ENCODE results near the gene PIPOX.
"Not testable (repeated sequence)": the region's sequence is repeated elsewhere in the genome, so short reads cannot be mapped to it uniquely, and the experiment has no call there.

The PIPOX gene

DNA sequence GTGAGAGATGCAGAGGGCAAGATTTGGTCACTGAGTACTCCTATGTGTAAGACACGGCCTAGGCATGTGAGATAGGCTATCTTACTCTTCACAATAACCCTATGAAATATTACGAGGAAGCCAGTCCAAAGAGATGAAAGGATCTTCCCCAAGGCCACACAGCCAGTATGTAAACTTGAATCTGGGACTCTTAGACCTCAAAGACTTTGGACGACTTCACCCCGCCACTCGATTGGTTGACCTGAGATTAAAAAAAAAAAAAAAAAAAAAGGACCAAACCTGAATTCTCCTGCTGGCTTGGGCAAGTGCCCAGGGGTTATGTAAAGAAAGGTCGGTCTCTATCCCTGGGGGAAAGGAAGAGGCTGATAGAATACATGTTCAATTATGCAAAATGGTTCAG, 33.1 kb downstream of the PIPOX start:
- no peak for FAIRE-seq
- no peak for DNase-seq (ENCODE audit: low spot score)

DNA sequence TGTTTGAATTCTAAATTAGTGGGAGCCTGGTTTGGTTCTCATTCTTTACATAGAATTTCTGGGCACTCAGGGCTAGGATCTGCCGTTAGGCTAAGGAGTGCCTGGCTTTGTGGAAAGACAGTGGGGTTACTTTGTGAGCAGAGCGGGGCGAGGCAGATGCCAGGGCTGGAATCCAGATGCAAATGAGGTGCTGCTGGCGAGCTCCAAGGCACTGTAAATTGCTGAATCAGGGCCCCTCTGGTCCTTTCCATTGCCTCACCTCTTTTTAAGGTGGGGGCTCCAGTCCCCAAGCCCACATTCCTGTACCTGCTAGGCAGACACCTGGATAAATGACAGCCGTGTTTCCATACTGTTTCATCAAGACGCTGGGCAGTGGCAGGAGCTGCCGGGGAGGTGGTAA, 33.8 kb downstream of the PIPOX start:
- no peak for FAIRE-seq
- no peak for DNase-seq (ENCODE audit: low spot score)

DNA sequence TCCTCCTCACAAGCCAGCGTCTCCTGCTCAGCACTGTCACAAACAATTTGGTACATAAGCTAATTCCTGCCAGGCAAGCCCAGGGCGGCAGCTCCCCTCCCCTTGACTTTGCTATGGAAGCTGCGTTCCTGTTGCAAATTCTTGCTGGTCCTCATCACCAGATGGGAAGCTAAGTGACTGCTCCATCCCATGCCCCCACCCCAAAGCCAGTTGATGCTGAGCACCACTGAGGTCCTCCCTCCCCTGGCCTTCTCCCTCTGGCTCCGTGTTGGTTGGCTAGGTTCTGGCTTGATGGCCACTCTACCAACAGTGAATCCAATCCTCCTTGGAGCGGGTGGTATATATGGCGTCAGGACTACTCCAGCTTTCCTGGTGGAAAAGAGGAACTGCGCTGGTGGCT, 34.4 kb downstream of the PIPOX start:
- no peak for DNase-seq (ENCODE audit: low spot score)
- no peak for FAIRE-seq

DNA sequence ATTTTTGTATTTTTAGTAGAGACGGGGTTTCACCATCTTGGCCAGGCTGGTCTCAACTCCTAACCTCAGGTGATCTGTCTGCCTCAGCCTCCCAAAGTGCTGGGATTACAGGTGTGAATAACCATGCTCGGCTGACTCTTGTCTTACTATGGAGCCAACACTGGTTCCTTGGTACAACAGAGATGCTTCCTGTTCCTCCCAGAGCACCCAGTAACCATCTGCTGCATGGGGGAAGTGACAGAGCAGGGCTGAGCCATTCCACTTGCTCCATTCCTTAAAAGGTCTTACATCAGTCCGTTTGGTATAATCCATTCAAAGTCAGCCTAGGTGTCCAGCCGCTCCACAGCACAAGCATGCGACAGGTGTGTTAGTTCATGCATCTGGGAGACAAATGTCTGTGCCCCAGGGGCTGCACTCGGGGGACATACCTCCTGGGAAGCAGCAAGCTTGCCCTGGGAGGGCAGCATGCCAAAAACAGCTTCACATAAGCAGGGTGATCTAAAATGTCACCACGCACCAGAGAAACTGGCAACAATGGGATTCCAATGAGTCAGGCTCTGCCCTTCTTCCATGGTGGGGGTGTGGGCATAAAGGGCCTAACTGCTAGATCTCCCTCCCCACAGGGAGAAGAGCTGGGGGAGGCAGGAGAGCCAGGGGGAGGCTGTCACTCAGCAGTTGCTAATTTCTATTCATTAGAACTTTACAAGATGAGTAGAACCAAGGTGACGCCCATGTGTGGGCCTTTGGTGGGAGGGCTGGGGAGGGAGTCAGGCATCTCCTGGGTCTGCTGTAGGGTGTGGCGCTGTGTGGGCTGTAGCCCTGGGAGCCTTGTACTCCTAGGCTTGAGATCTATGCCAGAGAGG, 35.5 kb downstream of the PIPOX start:
- no peak for FAIRE-seq
- no peak for DNase-seq (ENCODE audit: low spot score)

DNA sequence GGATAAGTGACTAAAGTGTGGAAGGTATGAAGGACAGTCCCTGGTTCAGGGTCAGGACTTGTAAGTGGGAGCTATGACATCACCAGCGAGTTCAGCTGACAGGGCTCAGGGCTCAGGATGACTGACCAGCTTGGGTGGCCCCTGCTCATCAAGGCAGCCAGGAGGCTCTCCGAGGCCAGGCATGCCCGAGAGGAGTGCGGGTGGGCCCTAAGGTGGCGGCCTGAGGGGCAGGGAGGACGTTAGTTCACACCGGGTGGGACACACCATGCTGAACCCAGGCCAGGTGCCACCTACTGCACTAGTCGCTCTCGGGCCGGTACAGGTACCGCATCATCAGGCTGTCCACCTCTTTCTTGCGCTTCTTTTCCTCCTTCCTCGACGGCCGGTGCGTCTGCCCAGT, 36.5 kb downstream of the PIPOX start:
- DNase-seq (ENCODE audit: low spot score), result no peak

DNA sequence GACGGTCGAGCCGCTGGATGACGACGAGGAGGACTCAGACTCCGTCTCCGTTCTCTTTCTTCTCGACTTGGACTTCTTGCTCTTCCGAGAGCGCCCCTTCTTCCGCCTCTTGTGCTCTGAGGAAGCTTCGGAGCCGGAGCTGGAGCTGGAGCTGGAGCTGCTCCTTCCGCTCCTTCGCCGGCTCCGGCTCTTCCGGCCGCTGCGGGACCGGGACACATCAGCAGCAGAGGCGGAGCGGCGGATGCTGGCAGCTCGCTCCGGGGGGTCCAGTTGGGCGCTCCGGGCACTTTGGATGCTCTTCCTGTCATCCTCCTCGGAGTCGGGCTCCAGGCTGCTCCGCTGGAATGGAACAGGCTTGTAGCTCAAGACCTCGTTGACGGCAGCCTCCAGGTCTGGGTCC, 36.9 kb downstream of the PIPOX start:
- DNase-seq (ENCODE audit: low spot score) (no peak), FAIRE-seq (no peak)

More for the DNA sequence above, 36.5 kb downstream of the PIPOX start:
- FAIRE-seq, result no peak

DNA sequence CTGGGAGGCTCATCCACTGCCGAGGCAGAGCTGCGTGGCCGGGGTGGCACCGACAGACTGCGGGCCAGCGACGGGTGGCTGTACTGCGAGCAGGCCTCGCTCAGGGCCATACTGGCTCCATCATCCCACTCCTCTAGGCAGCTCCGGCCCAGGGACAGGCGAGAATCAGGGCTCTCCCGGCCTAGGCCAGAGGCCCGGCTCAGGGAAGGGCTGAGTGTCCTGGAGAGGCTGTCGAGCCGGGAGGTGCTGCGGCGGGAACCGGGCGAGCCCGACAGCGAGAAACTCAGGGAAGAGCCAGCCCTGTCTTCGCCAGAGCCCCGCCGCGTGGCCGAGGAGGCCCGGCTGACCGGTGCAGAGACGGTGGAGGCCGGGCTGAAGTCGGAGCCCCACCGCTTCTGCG, 37.4 kb downstream of the PIPOX start:
- DNase-seq (ENCODE audit: low spot score) (no peak), FAIRE-seq (no peak)

DNA sequence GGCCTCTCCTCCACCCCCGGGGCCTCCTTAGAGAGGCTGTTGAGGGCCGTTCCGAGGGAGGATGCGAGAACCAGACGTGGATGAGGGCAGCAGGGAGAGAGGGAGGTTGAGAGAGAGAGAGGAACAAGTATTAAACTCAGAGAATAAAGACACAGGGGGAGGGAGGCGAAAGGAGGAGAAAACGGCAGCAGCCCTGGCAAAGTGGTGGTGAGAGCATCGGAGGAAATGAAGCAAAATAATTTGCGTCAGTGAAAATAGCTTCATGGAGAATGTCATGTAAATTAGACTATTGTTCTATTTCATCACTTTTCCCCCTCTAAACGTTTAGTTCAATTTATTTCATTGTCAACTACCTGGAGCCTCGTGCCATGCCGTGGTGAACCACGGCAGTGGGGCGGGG, 38.0 kb downstream of the PIPOX start:
- DNase-seq (ENCODE audit: low spot score), result no peak

DNA sequence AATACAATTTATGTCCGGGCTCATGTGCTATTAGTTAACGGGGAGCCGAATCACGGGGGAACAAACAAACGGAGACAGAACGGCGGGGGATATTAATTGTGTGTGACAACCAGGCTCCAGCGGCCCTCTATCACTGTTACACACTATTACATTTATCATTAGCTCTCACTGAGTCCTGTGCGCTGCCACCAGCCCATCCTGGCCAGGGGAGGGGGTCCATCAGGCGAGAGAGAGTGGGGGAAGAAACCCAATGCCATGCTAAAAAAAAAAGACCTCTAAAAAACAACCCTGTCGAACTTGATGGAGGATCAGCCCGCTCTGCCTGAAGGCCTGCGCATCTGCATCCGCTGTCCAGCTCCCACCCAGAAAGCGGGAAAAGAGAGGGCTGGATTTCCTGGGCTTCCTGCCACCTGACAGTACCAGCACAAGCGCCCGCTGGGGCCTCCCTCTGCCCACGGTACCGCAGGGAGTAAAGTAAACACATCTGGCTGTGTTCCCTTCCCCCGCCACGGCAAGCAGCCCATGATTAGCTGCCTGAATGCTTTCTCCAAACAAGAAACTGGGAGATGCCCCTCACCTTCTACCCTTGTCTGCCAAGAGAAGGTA, 41.7 kb downstream of the PIPOX start:
- no peak for FAIRE-seq
- DNase-seq (ENCODE audit: low spot score), result no peak

More for the DNA sequence above, 38.0 kb downstream of the PIPOX start:
- no peak for FAIRE-seq

DNA sequence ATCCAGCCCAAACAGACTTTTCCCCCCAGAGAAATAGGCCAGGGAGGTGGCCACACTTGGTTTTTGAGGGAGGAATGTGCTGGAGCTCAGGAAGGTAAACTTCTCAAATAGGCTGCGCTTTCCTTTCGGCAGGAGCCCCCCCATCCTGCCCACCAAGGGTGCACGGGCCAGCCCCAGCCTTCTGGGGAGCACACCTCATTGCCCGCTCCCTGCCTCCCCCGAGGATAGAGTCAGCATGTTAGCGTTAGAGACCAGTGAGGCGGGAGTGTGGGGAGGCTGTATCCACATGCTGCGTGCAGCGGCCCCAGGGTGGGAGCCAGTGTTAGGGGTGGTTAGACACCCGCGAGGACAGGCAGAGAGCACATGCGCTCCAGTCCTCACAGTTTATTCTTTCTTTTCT, 42.3 kb downstream of the PIPOX start:
- FAIRE-seq (no peak), DNase-seq (ENCODE audit: low spot score) (no peak)

DNA sequence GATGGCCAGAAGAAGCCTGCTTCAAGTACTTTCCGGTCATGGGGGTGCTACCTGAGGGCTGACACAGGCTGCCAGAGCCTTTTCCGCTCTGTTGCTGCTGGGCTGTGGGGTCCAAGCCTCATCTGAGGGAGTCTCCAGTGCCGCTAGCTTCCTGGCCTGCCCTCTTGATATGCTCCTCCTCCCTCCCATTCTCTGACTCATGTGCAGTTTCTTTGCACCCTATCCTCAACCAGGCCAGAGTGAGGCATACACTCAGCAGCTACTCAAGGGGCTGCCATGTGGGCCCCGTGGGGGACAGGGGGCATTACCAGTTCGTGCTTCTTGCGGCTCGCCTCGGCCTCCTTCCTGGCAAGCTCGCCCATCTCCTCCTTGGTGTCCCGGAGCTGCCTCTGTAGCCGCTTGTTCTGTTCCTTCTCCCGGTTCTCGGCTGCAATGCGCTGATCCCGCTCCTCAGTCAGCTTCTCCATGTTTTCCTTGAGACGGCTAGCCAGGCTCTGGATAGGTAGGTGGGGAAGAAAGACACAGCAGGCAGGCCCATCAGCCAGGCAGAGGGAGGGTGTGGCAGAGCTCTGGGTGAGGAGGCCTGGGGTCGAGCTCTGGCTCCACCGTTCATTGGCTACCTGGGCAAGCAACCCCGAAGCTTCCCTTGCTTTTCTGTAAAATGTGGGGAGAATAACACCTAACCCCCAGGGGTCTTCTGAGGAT, 43.8 kb downstream of the PIPOX start:
- DNase-seq (ENCODE audit: low spot score) (no peak), FAIRE-seq (no peak)

DNA sequence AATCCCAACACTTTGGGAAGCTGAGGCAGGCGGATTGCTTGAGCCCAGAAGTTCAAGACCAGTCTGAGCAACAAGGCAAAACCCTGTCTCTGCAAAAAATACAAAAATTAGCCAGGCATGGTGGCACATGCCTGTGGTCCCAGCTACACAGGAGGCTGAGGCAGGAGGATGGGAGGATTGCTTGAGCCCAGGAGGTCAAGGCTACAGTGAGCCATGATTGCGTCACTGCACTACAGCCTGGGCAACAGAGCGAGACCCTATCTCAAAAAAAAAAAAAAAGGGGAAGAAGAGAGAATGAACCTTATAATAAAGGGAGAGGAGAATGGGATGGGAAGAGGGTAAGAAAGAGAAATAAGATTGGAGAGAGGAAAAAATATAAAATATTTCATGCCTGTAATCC, 45.8 kb downstream of the PIPOX start:
- FAIRE-seq, result not testable (repeated sequence)

DNA sequence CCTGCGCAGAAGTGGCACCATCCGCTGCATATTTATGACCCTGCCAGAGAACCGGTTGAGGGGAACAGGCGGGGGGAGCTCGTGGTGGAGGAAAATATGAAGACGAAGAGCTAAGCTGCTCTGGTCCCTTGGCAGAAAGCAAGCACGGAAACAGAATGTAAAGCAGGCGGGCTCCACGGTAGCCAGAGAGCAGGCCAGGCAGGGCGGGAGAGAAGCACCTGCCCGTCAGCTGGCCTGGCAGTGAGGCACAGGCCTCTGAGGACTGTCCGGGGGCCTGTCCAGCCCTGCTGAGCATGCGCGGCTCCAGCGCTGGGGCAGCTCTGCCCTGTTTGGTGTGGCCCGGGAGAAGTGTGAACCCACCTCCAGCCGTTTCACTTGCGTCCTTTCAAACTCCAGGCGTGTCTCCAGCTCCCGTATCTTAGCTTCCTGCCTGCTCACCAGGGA, 46.7 kb downstream of the PIPOX start:
- DNase-seq (ENCODE audit: low spot score) (no peak), FAIRE-seq (no peak)

More for the DNA sequence above, 45.8 kb downstream of the PIPOX start:
- not testable (repeated sequence) for DNase-seq (ENCODE audit: low spot score)

DNA sequence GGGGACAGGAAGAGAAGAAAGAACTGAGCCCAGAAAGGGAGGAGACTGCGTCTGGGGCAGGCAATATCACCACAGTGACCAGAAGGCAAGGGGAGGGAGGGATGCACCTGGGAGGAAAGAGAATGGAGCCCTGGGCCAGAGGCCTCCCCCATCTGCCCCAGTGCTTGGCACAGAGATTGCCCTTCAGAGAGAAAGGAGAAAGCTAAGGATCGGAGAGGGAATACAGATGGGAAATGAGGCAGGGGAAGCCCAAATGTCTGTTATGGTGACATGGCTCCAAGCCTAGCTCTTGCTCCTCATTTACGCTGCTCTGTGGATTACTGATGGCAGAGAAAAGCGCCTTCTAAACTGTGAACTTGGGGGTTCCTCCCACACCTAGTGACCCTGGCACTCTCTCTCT, 47.2 kb downstream of the PIPOX start:
- no peak for FAIRE-seq
- DNase-seq (ENCODE audit: low spot score), result no peak

DNA sequence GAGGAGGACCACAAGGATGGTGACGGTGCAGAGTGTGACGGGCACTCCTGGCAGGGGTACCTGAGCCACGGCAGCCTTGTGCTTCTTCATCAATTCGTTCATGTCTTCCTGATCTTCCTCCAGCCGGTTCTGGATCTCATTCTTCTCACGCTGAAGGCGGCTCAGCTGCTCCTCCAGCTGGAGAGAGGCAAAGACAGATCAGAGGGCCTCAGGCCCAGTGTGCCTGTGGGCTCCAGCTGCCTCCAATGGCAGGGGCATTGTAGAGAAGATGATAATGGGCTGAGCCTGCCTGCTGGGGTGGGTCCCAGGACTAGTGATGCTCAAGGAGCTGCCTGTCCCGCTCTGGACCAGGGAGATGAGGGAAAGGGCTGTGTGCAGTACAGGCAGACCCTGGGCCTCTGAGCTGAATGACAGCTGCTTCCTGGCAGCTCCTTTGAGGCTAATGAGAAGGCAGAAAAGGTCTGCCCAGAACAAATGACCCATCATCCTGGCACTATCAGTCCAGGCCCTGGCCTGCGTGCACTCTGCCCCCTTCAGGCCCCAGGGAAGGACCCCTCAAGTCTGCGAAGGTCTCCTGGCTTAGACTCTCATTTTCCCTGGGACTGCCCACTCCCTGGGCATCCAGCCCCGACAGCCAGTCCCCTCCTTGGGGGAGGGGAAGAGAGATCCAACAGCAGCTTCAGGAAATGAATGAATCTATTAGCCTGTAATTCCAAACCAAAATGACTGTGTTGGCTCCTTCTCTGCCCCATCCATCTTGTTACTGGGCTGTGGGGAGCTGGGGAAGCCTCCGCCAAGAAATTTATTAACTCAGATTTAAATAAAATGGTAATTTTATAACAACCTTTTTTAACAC, 48.0 kb downstream of the PIPOX start:
- FAIRE-seq, result no peak
- DNase-seq (ENCODE audit: low spot score), result no peak

DNA sequence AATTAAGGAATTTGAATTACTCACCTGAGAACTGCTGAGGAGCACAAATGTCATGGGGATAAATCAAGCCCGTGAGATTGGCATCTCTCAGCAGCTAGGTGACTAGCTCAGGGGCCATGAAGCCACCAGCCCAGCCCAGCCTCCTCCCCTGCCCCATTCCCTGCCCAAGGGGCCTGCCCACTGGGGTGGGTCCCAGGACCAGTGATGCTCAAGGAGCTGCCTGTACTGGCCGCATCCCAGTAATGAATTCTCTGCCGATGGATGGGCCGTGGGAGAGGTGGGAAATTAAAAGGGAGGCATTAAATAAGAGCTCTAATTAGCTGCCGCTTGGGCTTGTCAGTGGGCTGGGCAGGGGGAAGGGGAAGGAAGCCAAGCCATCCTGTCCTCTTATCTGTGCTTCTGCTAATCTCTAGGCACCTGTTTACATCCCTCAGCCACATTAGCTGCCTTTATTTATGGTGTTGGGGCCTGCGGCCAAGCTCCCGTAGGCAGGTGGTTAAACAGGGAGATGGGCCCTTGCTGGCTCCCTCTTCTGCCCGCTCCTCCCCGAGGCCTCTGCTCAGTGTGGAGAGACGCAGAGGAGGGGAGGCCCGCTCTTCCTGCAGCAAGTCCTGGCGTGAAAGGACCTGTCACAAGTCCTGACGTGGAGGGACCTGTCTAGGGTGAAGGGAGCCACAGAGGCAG, 48.8 kb downstream of the PIPOX start:
- DNase-seq (ENCODE audit: low spot score) (no peak), FAIRE-seq (no peak)

DNA sequence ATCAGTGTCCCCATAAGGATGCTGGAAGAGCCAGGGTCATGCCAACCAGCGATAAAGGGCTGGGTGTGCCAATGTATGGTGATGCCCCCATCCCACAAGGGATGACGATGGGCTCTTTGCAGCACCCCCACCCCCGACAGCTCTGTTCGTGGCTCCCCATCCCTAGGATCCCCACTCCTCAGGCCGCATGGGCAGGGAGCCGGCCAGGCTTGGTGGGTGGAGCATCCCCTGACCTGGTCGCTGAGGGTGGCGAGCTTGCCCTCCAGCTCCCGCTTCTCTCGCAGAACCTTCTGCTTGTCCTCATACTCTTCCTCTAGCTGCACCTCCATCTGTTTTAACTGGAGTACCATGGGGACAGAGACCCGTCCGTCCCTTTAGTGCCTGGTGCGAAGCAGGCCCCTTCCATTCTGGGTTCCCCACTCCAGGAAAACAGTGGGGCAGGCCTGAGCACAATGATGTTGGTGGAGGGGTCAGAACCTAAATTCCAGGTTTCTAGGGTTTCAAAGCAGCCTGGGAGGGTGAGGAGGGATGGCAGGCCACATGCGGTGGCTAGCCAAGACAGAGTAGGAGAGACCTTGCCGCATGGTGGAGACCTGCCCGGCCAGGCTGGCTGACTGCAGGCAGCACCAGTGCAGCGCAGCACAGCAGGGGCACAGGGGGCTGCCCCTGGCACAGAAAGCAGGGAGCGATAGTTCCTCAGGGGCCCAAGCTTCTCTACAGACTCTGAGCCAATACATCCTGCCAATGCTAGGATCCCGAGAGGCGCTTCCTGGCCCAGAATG, 50.3 kb downstream of the PIPOX start:
- no peak for FAIRE-seq

DNA sequence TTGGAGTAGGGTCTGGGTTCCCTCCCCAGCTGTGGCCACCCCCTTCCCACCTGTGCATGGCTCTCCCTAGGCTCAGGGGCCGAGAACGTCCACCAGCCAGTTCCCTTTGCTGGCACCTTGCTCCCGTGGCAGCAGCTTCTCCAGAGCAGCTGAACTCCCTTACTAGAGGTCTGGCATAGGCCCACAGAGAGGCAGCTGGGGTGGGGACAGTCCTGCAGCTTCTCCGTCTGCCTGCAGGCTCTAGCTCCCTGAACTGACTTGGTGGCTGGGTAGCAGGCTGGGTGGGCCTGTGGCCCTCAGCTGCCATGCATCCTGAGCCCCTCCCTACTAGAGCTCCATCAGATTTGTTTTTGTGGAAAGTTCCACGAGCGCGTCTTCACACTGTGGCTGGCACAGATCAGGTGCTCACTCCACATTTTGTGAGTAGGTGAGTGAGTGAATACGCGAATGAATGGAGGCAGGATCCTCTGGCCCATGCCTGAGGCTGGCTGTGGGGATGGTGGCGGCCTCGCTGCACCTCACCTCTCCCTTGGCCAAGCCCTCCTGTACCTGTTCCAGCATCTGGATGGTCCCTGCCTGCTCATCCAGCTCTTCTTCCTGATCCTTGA, 51.3 kb downstream of the PIPOX start:
- no peak for DNase-seq (ENCODE audit: low spot score)
- FAIRE-seq, result no peak

More for the DNA sequence above, 50.3 kb downstream of the PIPOX start:
- no peak for DNase-seq (ENCODE audit: low spot score)

DNA sequence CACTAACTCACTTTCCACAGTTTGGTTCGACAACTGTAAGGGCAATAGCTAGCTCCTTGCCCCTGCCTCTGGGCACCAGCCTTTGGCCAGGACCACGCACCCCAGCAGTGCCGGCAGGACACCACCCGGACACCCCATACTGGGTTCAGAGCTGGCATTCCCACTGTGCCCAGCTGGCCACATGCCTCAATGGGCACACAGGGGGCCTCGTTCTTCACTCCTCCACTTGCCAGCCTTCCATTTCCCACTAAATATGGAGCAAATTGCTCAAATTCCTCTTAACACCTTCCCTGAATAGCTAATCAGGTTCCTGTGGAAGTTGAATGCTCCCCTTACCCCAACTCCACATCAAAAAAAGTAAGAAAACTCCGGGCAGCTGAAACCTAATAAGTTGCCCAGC, 52.5 kb downstream of the PIPOX start:
- FAIRE-seq (no peak), DNase-seq (ENCODE audit: low spot score) (no peak)

DNA sequence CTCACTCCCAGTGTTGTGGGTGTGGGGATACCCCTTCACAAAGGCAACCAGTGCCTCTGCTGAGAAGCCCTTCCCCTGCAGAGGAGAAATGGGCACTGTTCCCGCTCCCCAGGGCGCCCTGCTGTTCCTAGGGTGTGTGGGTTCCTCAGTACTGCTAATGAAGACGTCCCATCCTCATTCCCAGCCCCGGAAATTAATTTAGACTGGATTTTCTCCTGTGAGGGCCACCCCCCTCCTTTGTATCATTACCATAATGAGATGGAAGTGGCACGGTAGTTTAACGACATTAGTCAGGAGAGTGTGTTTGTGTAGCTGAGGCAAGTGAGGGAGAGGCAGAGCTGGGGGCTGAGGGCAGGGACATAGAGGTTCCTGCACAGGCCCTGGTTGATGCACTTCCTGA, 53.2 kb downstream of the PIPOX start:
- FAIRE-seq (no peak), DNase-seq (ENCODE audit: low spot score) (no peak)

All from RCC 7860 (cell line).